Measurements from ENCODE around the gene PRR16.

DNA sequence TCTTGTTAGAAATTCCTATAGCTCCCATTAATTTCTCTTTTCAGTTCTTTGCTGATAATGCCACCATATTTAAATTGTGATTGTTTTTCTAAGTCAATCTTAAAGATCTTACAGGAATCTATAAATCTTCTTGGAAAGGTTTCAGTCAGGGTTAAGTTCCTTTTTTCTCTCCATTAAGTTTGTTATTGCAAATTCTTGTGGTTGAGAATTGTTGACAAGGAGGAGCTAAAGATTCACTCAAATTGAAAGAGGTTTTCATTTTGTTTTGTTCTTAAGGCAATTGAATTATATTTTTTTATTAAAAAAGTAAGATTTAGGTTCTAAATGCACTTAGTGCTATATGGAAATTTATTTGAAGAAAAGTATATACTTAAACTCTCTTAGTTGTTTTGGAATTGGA, 213.4 kb downstream of the PRR16 start:
- TF ChIP-seq SUZ12 (IDR thresholded peaks at IDR 0.05) (no peak), L3MBTL2 (conservative IDR thresholded peaks at IDR 0.05) (no peak), LEF1 (IDR thresholded peaks at IDR 0.05; ENCODE audit: borderline replicate concordance) (no peak), ELF4 (IDR thresholded peaks at IDR 0.05) (no peak), ARNT (IDR thresholded peaks at IDR 0.05) (no peak)

Measured in HEK293T (cell line).